ENCODE data around the gene DNAJC5. TPM values are rescaled to one million over a fixed set of nuclear protein-coding genes. Genes with fewer than 3 reads are reported as not detected.
"Not testable (repeated sequence)": the region's sequence is repeated elsewhere in the genome, so short reads cannot be mapped to it uniquely, and the experiment has no call there.

The DNAJC5 gene
- total RNA-seq, 3 donors from 2014 or later, result 31.1 to 37.9 (median 37.0) TPM

DNA sequence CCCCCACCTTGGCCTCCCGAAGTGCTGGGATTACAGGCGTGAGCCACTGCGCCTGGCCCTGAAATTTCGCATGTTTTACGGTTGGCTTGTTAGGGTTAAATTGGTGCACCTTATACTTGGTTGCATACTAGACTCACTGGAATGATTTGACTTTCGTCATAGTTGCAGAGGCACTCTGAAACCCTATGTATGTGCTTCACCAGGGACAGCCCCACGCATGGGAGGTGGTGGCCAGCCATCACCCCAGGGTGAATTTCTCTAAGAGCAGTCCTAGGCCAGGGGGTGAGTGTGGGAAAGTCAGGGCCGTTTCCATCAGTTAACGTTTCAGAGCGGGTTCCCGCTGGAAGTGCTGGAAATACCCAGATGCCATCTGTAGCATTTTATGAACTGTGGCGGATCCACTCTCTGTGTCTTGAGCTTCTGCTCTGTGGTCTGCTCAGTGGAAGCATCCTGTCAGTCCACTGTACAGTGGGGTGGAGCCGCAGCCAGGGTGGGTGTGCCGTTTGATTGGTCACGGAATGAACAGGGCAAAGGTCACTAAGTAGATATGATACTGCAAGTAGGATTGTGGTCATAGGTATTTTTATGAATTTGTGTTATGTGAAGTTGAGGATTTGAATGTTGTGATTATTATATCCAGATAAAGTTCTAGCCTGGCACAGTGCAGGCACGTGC lies 13.2 kb downstream of the DNAJC5 start:
- Histone ChIP-seq H3K4me3 (no peak overlapping the region), H3K9me3 (no peaks in the 10 kb centered on the region), H3K36me3 (no peaks in the 10 kb centered on the region), H3K27ac (no peak overlapping the region), H3K27me3 (no peaks in the 10 kb centered on the region), H3K4me1 (no peaks in the 10 kb centered on the region)
- no peak for TF ChIP-seq POLR2A (IDR thresholded peaks at IDR 0.05)
- no peak for TF ChIP-seq POLR2AphosphoS5 (IDR thresholded peaks at IDR 0.05)
- TF ChIP-seq, protein P1, sequence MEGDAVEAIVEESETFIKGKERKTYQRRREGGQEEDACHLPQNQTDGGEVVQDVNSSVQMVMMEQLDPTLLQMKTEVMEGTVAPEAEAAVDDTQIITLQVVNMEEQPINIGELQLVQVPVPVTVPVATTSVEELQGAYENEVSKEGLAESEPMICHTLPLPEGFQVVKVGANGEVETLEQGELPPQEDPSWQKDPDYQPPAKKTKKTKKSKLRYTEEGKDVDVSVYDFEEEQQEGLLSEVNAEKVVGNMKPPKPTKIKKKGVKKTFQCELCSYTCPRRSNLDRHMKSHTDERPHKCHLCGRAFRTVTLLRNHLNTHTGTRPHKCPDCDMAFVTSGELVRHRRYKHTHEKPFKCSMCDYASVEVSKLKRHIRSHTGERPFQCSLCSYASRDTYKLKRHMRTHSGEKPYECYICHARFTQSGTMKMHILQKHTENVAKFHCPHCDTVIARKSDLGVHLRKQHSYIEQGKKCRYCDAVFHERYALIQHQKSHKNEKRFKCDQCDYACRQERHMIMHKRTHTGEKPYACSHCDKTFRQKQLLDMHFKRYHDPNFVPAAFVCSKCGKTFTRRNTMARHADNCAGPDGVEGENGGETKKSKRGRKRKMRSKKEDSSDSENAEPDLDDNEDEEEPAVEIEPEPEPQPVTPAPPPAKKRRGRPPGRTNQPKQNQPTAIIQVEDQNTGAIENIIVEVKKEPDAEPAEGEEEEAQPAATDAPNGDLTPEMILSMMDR (IDR thresholded peaks at IDR 0.05), result no peak
- DNase-seq (ENCODE audit: low spot score in 2 of 2), result no peak
- intact Hi-C loops (cut with DNase I; ENCODE audit: low total_unique reads), result no loop called here

DNA sequence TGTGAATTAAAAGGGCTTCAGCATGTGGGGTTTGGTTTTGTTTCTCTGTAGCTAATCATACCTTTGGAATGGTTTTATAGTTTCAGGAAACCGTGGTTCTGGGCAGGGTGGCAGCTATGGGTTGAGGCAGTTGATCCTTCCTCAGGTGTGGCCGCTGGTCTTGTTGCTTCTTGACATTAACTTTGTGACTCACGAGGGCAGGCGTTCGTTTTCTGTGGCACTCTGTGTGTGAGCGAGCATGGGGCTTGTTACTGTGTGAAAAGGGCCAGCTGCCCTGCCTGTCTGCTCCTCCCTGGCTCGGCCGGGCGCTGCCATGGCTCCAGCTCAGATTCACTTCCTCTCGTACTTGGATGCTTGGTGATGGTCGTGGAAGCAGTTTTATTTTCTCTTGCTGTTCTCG lies 16.2 kb downstream of the DNAJC5 start:
- no peak overlapping the region for H3K27ac ChIP-seq
- H3K36me3 ChIP-seq, result no peaks in the 10 kb centered on the region
- H3K4me1 ChIP-seq, result no peaks in the 10 kb centered on the region
- H3K4me3 ChIP-seq, result no peak overlapping the region
- no peak for TF ChIP-seq POLR2AphosphoS5 (IDR thresholded peaks at IDR 0.05)
- TF ChIP-seq, protein P1 (IDR thresholded peaks at IDR 0.05), result no peak
- TF ChIP-seq POLR2A (IDR thresholded peaks at IDR 0.05), result no peak
- intact Hi-C loops (cut with DNase I; ENCODE audit: low total_unique reads), result loop anchor here (1.0 kb wide), 1 partner anchor 22 kb away; no protein-coding TSS in a partner anchor
- H3K27me3 ChIP-seq, result no peaks in the 10 kb centered on the region
- DNase-seq (ENCODE audit: low spot score in 2 of 2), result no peak
- H3K9me3 ChIP-seq, result no peaks in the 10 kb centered on the region

DNA sequence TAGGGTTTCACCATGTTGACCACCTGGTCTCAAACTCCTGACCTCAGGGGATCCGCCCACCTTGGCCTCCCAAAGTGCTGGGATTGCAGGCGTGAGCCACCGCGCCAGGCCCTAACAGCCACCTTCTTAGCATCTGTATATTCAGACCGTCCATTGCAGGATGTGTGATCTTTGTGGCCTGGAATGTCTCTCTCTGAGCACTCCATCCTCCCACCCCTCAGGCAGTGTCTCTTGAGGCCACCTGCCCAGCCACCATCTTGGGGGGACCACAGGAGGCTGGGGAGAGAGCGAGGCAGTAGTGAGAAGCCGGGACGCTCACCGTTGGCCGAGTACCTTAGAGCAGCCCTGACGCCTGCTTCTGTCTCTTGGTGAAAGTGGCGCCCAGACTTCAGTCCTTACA lies 18.8 kb downstream of the DNAJC5 start:
- no peaks in the 10 kb centered on the region for H3K4me1 ChIP-seq
- no peaks in the 10 kb centered on the region for H3K9me3 ChIP-seq
- H3K36me3 ChIP-seq, result no peaks in the 10 kb centered on the region
- H3K4me3 ChIP-seq, result no peak overlapping the region
- TF ChIP-seq POLR2AphosphoS5 (IDR thresholded peaks at IDR 0.05), result no peak
- no peak for TF ChIP-seq POLR2A (IDR thresholded peaks at IDR 0.05)
- H3K27ac ChIP-seq, result no peak overlapping the region
- no peak for DNase-seq (ENCODE audit: low spot score in 2 of 2)
- intact Hi-C loops (cut with DNase I; ENCODE audit: low total_unique reads), result no loop called here
- H3K27me3 ChIP-seq, result no peaks in the 10 kb centered on the region

DNA sequence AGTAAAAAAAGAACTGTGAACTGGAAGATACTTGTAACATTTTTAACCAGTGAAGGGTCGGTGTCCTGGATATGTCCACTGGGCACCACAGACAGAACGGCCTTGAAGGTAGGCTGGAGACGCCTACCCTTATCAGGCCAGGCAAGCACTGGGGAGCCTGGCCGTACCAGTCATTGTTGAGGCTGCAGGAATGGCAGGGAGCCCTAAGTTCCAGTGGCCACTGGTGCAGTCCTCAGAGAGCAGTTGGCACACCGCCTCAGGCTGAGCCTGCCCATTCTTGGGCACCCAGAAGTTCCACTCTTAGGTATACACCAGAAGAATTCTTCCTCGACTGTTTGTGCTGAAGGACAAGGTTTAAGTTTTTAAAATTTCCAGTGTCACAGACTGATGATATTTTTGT lies 20.5 kb downstream of the DNAJC5 start:
- Histone ChIP-seq H3K27ac (no peak overlapping the region), H3K36me3 (no peaks in the 10 kb centered on the region), H3K9me3 (no peaks in the 10 kb centered on the region), H3K4me3 (no peak overlapping the region), H3K27me3 (no peaks in the 10 kb centered on the region), H3K4me1 (no peaks in the 10 kb centered on the region)
- DNase-seq (ENCODE audit: low spot score in 2 of 2), result no peak
- TF ChIP-seq POLR2AphosphoS5 (IDR thresholded peaks at IDR 0.05) (no peak), POLR2A (IDR thresholded peaks at IDR 0.05) (no peak)
- TF ChIP-seq, protein P1 (IDR thresholded peaks at IDR 0.05), result no peak
- intact Hi-C loops (cut with DNase I; ENCODE audit: low total_unique reads), result no loop called here

DNA sequence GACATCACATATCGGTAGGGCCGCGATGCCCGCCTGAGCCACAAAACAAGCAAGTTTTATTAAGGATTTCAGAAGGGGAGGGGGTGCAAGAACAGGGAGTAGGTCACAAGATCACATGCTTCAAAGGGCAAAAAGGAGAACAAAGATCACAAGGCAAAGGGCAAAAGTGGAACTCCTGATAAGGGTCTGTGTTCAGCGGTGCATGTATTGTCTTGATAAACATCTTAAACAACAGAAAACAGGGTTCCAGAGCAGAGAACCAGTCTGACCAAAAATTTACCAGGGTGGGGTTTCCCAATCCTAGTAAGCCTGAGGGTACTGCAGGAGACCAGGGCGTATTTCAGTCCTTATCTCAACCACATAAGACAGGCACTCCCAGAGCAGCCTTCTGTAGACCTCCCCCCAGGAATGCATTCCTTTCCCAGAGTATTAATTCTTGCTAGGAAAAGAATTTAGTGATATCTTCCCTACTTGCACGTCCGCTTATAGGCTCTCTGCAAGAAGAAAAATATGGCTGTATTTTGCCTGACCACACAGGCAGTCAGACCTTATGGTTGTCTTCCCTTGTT lies 21.5 kb downstream of the DNAJC5 start:
- H3K4me1 ChIP-seq; H3K4me3 ChIP-seq; H3K27me3 ChIP-seq; intact Hi-C loops (cut with DNase I; ENCODE audit: low total_unique reads); H3K27ac ChIP-seq; H3K36me3 ChIP-seq; DNase-seq (ENCODE audit: low spot score in 2 of 2); H3K9me3 ChIP-seq: not testable (repeated sequence)

DNA sequence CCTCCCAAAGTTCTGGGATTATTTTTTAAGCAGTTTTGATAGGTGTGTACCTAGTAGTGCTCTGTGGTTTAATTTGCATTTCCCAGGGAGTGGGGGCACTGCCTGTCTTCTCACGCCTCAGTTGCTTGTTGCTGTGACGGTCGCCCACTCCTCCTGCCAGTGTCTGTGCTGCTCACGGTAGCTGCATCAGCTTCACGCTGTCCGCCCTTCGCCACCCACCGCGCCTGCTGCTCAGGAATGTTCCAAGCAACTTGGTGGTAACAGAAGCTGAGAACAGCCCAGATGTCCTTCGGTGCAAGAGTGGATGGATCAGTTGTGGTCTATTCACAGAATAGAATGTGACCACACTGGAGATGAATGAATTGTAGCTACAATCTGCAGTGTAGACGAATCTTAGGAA lies 22.9 kb downstream of the DNAJC5 start:
- DNase-seq (ENCODE audit: low spot score in 2 of 2), result no peak
- no peaks in the 10 kb centered on the region for H3K4me1 ChIP-seq
- intact Hi-C loops (cut with DNase I; ENCODE audit: low total_unique reads), result no loop called here
- H3K27ac ChIP-seq, result no peak overlapping the region
- H3K4me3 ChIP-seq, result no peak overlapping the region
- H3K36me3 ChIP-seq, result no peaks in the 10 kb centered on the region
- no peak for TF ChIP-seq POLR2A (IDR thresholded peaks at IDR 0.05)
- TF ChIP-seq POLR2AphosphoS5 (IDR thresholded peaks at IDR 0.05), result no peak
- TF ChIP-seq, protein P1 (IDR thresholded peaks at IDR 0.05), result no peak
- H3K9me3 ChIP-seq, result no peaks in the 10 kb centered on the region
- H3K27me3 ChIP-seq, result no peaks in the 10 kb centered on the region

Data from breast epithelium (tissue), 4 donors.